VCaP (cell line): Measurements from ENCODE around the gene NRCAM.
A peak's percentile ranks its signal among the peaks of the same experiment; 100 is the strongest.
"Not testable (repeated sequence)": the region's sequence is repeated elsewhere in the genome, so short reads cannot be mapped to it uniquely, and the experiment has no call there.

Source experiments
- H3K27ac ChIP-seq: fragments of 450-650 bp; 2 replicates; pipeline ENCODE4 v1.5.1; 2017
- TF ChIP-seq, protein P1 (sequence below): fragments of 450-650 bp; conservative IDR thresholded peaks from 2 replicates; pipeline ENCODE4 v1.5.1; 2017; ENCODE audit warnings: mild to moderate bottlenecking, moderate library complexity

The NRCAM gene

GRCh38 chr7:108406222-108406890 lies 49.9 kb downstream of the NRCAM start:
- no peak overlapping the region for H3K27ac ChIP-seq
- TF ChIP-seq, protein P1, sequence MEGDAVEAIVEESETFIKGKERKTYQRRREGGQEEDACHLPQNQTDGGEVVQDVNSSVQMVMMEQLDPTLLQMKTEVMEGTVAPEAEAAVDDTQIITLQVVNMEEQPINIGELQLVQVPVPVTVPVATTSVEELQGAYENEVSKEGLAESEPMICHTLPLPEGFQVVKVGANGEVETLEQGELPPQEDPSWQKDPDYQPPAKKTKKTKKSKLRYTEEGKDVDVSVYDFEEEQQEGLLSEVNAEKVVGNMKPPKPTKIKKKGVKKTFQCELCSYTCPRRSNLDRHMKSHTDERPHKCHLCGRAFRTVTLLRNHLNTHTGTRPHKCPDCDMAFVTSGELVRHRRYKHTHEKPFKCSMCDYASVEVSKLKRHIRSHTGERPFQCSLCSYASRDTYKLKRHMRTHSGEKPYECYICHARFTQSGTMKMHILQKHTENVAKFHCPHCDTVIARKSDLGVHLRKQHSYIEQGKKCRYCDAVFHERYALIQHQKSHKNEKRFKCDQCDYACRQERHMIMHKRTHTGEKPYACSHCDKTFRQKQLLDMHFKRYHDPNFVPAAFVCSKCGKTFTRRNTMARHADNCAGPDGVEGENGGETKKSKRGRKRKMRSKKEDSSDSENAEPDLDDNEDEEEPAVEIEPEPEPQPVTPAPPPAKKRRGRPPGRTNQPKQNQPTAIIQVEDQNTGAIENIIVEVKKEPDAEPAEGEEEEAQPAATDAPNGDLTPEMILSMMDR, result no peak

DNA sequence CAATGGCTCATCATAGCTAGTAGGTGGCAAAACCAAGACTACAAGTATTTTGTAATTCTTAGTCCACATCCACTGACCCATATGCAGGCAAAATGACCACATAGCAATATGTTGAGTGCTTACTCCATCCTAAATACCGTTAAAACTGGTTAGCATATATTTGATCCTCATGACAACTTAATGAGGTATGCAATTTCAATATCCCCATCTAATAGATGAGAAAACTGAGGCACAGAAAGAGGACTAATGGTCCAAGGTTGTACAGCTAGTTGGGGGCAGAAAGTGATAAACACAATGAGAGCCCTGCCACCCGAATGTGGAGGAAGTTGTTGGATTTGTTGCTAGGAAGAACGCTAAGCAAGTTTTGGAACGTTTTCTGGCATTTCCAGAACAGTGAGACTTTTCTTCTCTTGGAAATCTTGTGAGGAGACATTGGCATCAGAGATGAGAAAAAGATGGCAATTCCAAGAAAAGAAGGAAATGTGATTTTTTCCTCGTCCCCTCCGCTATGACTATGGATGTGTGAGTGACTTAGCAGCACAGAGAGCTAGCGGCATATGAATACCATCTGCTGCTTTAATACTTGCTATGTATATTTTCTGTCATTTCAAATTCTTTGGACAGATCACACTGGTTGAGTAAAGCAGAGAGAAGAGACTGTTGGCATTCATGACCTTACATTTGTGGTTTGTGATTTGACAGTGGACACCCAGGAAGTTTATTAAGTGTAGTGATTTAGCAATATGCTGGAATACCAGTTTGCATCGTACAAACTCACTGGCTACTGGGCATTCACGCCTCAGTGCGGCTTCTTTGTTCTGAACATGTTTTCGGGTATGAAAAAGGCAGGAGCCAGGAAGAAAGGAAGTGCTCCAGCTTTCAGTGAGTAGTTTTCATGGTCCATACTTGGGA lies 51.5 kb downstream of the NRCAM start:
- TF ChIP-seq, protein P1, result no peak
- H3K27ac ChIP-seq, result no peak overlapping the region

GRCh38 chr7:108403597-108404217 lies 52.5 kb downstream of the NRCAM start:
- H3K27ac ChIP-seq, result no peak overlapping the region
- TF ChIP-seq, protein P1, result no peak

DNA sequence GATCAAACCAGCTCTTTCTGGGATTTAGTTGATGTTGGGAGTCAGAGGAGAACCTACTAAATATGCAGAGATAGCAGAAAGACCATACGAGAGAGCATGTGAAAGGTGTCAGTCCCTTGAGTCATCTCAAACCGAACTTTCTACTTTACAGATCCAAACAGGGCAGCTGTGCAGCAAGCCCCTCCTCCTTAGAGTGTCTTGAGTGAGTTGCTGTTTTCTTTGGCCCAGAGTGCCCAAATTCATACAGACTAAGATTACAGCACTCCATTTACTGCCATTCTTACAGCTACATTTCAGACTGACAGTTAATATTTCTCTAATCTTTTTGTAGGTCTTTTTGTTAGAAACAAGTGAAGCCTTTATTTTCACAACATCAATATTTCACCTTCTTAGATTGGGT lies 53.4 kb downstream of the NRCAM start:
- H3K27ac ChIP-seq, result no peak overlapping the region
- TF ChIP-seq, protein P1, result no peak

DNA sequence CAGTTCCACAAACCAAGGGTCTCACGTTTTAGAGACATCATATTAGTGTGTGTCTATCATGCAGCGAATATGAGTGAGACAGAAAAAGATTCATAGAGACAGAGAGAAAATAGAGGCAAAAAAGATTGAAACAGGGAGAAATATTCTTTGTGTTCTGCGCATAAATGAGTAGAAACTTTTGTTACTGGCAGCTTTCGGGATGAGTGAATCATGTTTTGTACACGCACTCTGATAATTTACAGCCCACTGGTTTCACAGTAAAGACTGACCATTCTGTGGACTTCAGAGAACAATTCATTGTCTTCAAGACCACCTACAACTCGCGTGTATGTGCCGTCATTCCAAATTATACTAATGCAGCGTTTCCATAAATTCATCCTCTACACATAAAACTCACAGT lies 60.2 kb downstream of the NRCAM start:
- peak overlapping the region; percentile 79 for H3K27ac ChIP-seq

DNA sequence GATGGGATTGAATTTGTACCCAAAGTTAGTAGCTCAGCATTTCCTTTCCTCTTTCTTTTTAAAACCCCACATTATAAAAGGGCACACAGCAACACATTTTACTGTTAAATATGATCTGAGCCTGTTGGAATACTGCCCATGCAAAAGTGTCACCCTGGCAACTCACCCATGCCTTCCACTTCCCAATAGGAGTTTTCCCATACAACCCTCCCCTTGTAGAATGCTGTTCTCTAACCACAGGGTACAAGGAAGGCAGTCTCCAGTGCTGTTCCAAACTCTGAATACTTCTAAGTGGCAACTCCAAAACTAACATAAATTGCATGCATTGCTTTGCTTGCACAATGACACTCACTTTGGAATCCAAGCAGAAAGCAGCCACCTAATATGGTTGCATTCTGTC lies 60.8 kb downstream of the NRCAM start:
- TF ChIP-seq, protein P1, result no peak
- H3K27ac ChIP-seq, result peak overlapping the region; percentile 79

More for the DNA sequence above, 60.2 kb downstream of the NRCAM start:
- TF ChIP-seq, protein P1, result no peak

DNA sequence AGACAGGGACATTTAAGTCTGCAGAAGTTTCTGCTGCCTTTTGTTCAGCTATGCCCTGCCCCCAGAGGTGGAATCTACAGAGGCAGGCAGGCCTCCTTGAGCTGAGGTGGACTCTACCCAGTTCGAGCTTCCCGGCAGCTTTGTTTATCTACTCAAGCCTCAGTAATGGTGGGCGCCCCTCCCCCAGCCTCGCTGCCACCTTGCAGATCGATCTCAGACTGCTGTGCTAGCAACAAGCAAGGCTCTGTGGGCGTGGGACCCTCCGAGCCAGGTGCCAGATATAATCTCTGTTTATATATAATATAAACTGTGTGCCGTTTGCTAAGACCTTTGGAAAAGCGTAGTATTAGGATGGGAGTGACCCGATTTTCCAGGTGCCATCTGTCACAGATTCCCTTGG lies 63.1 kb downstream of the NRCAM start:
- not testable (repeated sequence) for H3K27ac ChIP-seq

DNA sequence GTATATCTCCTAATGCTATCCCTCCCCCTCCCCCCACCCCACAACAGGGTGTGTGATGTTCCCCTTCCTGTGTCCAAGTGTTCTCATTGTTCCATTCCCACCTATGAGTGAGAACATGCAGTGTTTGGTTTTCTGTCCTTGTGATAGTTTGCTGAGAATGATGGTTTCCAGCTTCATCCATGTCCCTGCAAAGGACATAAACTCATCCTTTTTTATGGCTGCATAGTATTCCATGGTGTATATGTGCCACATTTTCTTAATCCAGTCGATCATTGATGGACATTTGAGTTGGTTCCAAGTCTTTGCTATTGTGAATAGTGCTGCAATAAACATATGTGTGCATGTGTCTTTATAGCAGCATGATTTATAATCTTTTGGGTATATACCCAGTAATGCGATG lies 68.5 kb downstream of the NRCAM start:
- H3K27ac ChIP-seq, result not testable (repeated sequence)
